H1 (cell line): Measurements from ENCODE around the gene OR13C4. TPM values are rescaled to one million over a fixed set of nuclear protein-coding genes. Genes with fewer than 3 reads are reported as not detected.

ENCODE experiments used
- CTCF ChIA-PET: fragments of 300-600 bp; sonication (Branson Sonifier 250); formaldehyde crosslinking; loops from one replicate; lab custom pipeline; 2021; ENCODE audit not compliant: partially characterized antibody; lab: Charles Lee
- POLR2A ChIA-PET: fragments of 300-600 bp; sonication (Branson Sonifier 250); formaldehyde crosslinking; loops from one replicate; lab custom pipeline; 2021; ENCODE audit warnings: inconsistent platforms; ENCODE audit not compliant: partially characterized antibody; lab: Charles Lee
- DNase-seq, 2 experiments: peaks; one replicate each; pipeline versions ENCODE4 v3.0.0 to v3.0.0-alpha.2; 2010 to 2022; ENCODE audit warnings: low spot score in 2 of 2, low read depth in 1 of 2, mixed read lengths in 1 of 2
- FAIRE-seq: peaks from 2 replicates; lab custom pipeline; 2011; peaks lifted over from hg19 to GRCh38; lab: Jason Lieb, UNC
- H2AFZ ChIP-seq: 2 replicates; pipeline ENCODE4 v1.8.1; 2012; ENCODE audit warnings: low read length, inconsistent platforms
- H2AK5ac ChIP-seq: 2 replicates; pipeline ENCODE4 v1.6.1; 2013; ENCODE audit warnings: low read depth, low read length
- H2BK120ac ChIP-seq: replicated peaks from 2 replicates; pipeline ENCODE3; 2013; ENCODE audit warnings: low read depth, low read length, inconsistent platforms
- H2BK12ac ChIP-seq: 2 replicates; pipeline ENCODE4 v1.6.1; 2013; ENCODE audit warnings: low read depth, low read length
- H2BK15ac ChIP-seq: 2 replicates; pipeline ENCODE4 v1.6.1; 2013; ENCODE audit warnings: low read length
- H2BK20ac ChIP-seq: 2 replicates; pipeline ENCODE4 v1.6.1; 2013; ENCODE audit warnings: low read length
- H2BK5ac ChIP-seq: 2 replicates; pipeline ENCODE4 v1.6.1; 2013; ENCODE audit warnings: low read depth, low read length
- H3K14ac ChIP-seq: 2 replicates; pipeline ENCODE4 v1.6.1; 2013; ENCODE audit warnings: inconsistent platforms; ENCODE audit not compliant: insufficient read length
- H3K18ac ChIP-seq: 2 replicates; pipeline ENCODE4 v1.6.1; 2013; ENCODE audit warnings: low read length; ENCODE audit errors: extremely low read depth
- H3K23ac ChIP-seq: 2 replicates; pipeline ENCODE4 v1.6.1; 2013; ENCODE audit warnings: inconsistent platforms; ENCODE audit not compliant: insufficient read length
- H3K23me2 ChIP-seq: 2 replicates; pipeline ENCODE4 v1.6.1; 2013; ENCODE audit warnings: low read depth, low read length
- H3K27ac ChIP-seq: 2 replicates; pipeline ENCODE4 v1.6.1; 2011; ENCODE audit warnings: low read depth, low read length, inconsistent platforms
- H3K27me3 ChIP-seq, 4 experiments: replicated peaks in 1 of 4; 1 replicate in 1 of 4; 2 replicates in 3 of 4; pipeline versions ENCODE4 v1.6.1 to v1.8.1; 2011 to 2013; ENCODE audit warnings: low read length in 3 of 4, mild to moderate bottlenecking in 3 of 4, inconsistent platforms in 2 of 4, mixed read lengths in 2 of 4, moderate library complexity in 1 of 4; ENCODE audit not compliant: control insufficient read depth in 3 of 4, insufficient read depth in 3 of 4; ENCODE audit errors: extremely low read depth in 1 of 4
- H3K36me3 ChIP-seq, 4 experiments: 2 replicates each; pipeline versions ENCODE4 v1.6.1 to v1.8.1; 2011 to 2013; ENCODE audit warnings: mild to moderate bottlenecking in 4 of 4, low read length in 3 of 4, moderate library complexity in 2 of 4, control low read depth in 1 of 4, inconsistent platforms in 1 of 4; ENCODE audit not compliant: insufficient read depth in 4 of 4, control insufficient read depth in 2 of 4
- H3K4ac ChIP-seq: replicated peaks from 2 replicates; pipeline ENCODE3; 2013; ENCODE audit warnings: low read length, low read depth, mixed read lengths, inconsistent platforms; ENCODE audit not compliant: insufficient read length
- H3K4me1 ChIP-seq, 4 experiments: replicated peaks in 1 of 4; 1 replicate in 1 of 4; 2 replicates in 3 of 4; pipeline versions ENCODE4 v1.6.1 to v1.8.1; 2011 to 2013; ENCODE audit warnings: low read length in 3 of 4, inconsistent platforms in 2 of 4, mixed read lengths in 1 of 4; ENCODE audit not compliant: insufficient read depth in 4 of 4, control insufficient read depth in 3 of 4
- H3K4me2 ChIP-seq, 2 experiments: 2 replicates each; pipeline versions ENCODE4 v1.6.1 to v1.8.1; 2011 to 2013; ENCODE audit warnings: low read depth in 2 of 2, low read length in 2 of 2, control low read depth in 1 of 2, inconsistent platforms in 1 of 2, mild to moderate bottlenecking in 1 of 2; ENCODE audit not compliant: insufficient read depth in 1 of 2
- H3K4me3 ChIP-seq, 4 experiments: fragments of 200-600, 300-600 bp in 1 of 4; sonication (generic), shearing (Covaris generic), sonication (Bioruptor Twin) in 1 of 4; 2 replicates each; pipeline versions ENCODE4 v1.5.1 to v1.8.1; 2011 to 2016; ENCODE audit warnings: low read length in 4 of 4, low read depth in 3 of 4, control low read depth in 2 of 4, inconsistent platforms in 2 of 4, mild to moderate bottlenecking in 2 of 4, mixed read lengths in 1 of 4, moderate library complexity in 1 of 4; ENCODE audit not compliant: insufficient read depth in 2 of 4; ENCODE audit errors: extremely low read depth in 1 of 4
- H3K56ac ChIP-seq: replicated peaks from 2 replicates; pipeline ENCODE3; 2013; ENCODE audit warnings: low read depth, mild to moderate bottlenecking, mixed read lengths, low read length, inconsistent platforms; ENCODE audit not compliant: insufficient read length
- H3K79me1 ChIP-seq: 2 replicates; pipeline ENCODE4 v1.6.1; 2013; ENCODE audit warnings: low read depth, low read length, control low read depth
- H3K79me2 ChIP-seq, 2 experiments: 2 replicates each; pipeline versions ENCODE4 v1.6.1 to v1.8.1; 2012 to 2013; ENCODE audit warnings: low read length in 2 of 2, mild to moderate bottlenecking in 2 of 2, inconsistent platforms in 1 of 2; ENCODE audit not compliant: insufficient read depth in 2 of 2, control insufficient read depth in 1 of 2
- H3K9ac ChIP-seq, 4 experiments: replicated peaks in 1 of 4; 1 replicate in 1 of 4; 2 replicates in 3 of 4; pipeline versions ENCODE4 v1.6.1 to v1.8.1; 2011 to 2013; ENCODE audit warnings: low read depth in 3 of 4, low read length in 3 of 4, control low read depth in 2 of 4, mild to moderate bottlenecking in 2 of 4, moderate library complexity in 2 of 4, inconsistent platforms in 1 of 4; ENCODE audit errors: extremely low read depth in 1 of 4
- H3K9me3 ChIP-seq, 2 experiments: 2 replicates each; pipeline versions ENCODE4 v1.6.1 to v1.8.1; 2012 to 2013; ENCODE audit warnings: mild to moderate bottlenecking in 2 of 2, moderate library complexity in 2 of 2, control low read depth in 1 of 2, inconsistent platforms in 1 of 2, low read depth in 1 of 2, low read length in 1 of 2, mixed read lengths in 1 of 2; ENCODE audit not compliant: insufficient read depth in 2 of 2
- H4K20me1 ChIP-seq, 2 experiments: replicated peaks in 1 of 2; 2 replicates each; pipeline versions ENCODE3 to v1.8.1; 2011 to 2013; ENCODE audit warnings: inconsistent platforms in 2 of 2, low read length in 2 of 2, mild to moderate bottlenecking in 1 of 2; ENCODE audit not compliant: insufficient read depth in 2 of 2, control insufficient read depth in 1 of 2
- H4K5ac ChIP-seq: 2 replicates; pipeline ENCODE4 v1.6.1; 2013; ENCODE audit warnings: low read length, low read depth, mixed read lengths, inconsistent platforms; ENCODE audit not compliant: insufficient read length
- H4K8ac ChIP-seq: 2 replicates; pipeline ENCODE4 v1.8.0; 2013; ENCODE audit warnings: mild to moderate bottlenecking, moderate library complexity, low read length, inconsistent platforms; ENCODE audit not compliant: insufficient read depth; ENCODE audit errors: extremely low read depth
- H4K91ac ChIP-seq: replicated peaks from 2 replicates; pipeline ENCODE3; 2013; ENCODE audit warnings: low read length, mixed read lengths, inconsistent platforms; ENCODE audit not compliant: insufficient read length
- ATF2 ChIP-seq: IDR thresholded peaks from 2 replicates; pipeline ENCODE4 v1.6.1; 2012; ENCODE audit warnings: low read length, inconsistent platforms
- CBX8 ChIP-seq: fragments of 300-800, 300-1000 bp; sonication (generic); IDR thresholded peaks from 2 replicates; pipeline ENCODE4 v1.7.1; 2016; ENCODE audit warnings: low read depth, low read length, borderline replicate concordance
- CTBP2 ChIP-seq: IDR thresholded peaks from 2 replicates; pipeline ENCODE4 v1.7.0; 2011; ENCODE audit warnings: borderline replicate concordance, mild to moderate bottlenecking, moderate library complexity, mixed read lengths, low read length; ENCODE audit not compliant: insufficient read depth, insufficient read length
- EZH2 ChIP-seq: fragments of 200-600 bp; sonication (generic); IDR thresholded peaks from 2 replicates; pipeline ENCODE4 v1.7.1; 2012; ENCODE audit warnings: low read depth, mild to moderate bottlenecking, moderate library complexity, low read length, inconsistent platforms; ENCODE audit not compliant: severe bottlenecking
- GTF2F1 ChIP-seq: IDR thresholded peaks from 2 replicates; pipeline ENCODE4 v1.6.1; 2012; ENCODE audit warnings: low read depth, low read length, improper control_type of control experiment, borderline replicate concordance
- HDAC2 ChIP-seq, 2 experiments: fragments of 300-600 bp in 1 of 2; sonication (generic) in 1 of 2; IDR thresholded peaks; 2 replicates each; pipeline ENCODE4 v1.6.1; 2011 to 2012; ENCODE audit warnings: low read depth in 2 of 2, low read length in 2 of 2, mild to moderate bottlenecking in 2 of 2, moderate library complexity in 2 of 2, borderline replicate concordance in 1 of 2, inconsistent platforms in 1 of 2
- RAD21 ChIP-seq, 2 experiments: IDR thresholded peaks in 1 of 2; conservative IDR thresholded peaks in 1 of 2; 2 replicates each; pipeline ENCODE4 v1.6.1; 2011; ENCODE audit warnings: low read depth in 2 of 2, low read length in 2 of 2, improper control_type of control experiment in 1 of 2, inconsistent platforms in 1 of 2, mild to moderate bottlenecking in 1 of 2, moderate library complexity in 1 of 2
- RNF2 ChIP-seq: fragments of 200-900, 300-1000 bp; sonication (generic); IDR thresholded peaks from 2 replicates; pipeline ENCODE4 v1.7.1; 2016; ENCODE audit warnings: borderline replicate concordance, low read depth, mild to moderate bottlenecking, antibody characterized with exemption, low read length; ENCODE audit not compliant: poor library complexity, severe bottlenecking; ENCODE audit errors: missing control alignments
- TAF1 ChIP-seq: IDR thresholded peaks from 2 replicates; pipeline ENCODE4 v1.6.1; 2011; ENCODE audit warnings: mild to moderate bottlenecking, low read depth, low read length
- WGBS, 2 experiments: shearing (Covaris generic) in 1 of 2; methylation state at CpG; one replicate each; pipeline versions ENCODE4 v1.1.6 to v1.1.7; 2013 to 2015; ENCODE audit warnings: low lambda C conversion rate in 2 of 2, mixed read lengths in 2 of 2, inconsistent platforms in 1 of 2, low coverage in 1 of 2, missing lambda C conversion rate in 1 of 2; ENCODE audit not compliant: insufficient replicate concordance in 2 of 2, insufficient coverage in 1 of 2, insufficient read length in 1 of 2; ENCODE audit errors: extremely low coverage in 1 of 2, missing lambda C conversion rate in 1 of 2; 5-methylcytosine and 5-hydroxymethylcytosine counted together
- polyA plus RNA-seq, 7 experiments: library from polyadenylated mRNA; depleted of rRNA in 3 of 7; stranded (reverse) in 5 of 7; unstranded in 2 of 7; fragments of >200 nt in 5 of 7; fragments of 200-250 nt in 2 of 7; gene quantifications; 1 replicate in 5 of 7; 2 replicates in 1 of 7; 4 replicates in 1 of 7; pipeline versions ENCODE4 v1.2.1 to v1.2.3, GENCODE V29; 2011 to 2013; ENCODE audit warnings: missing spikeins in 2 of 7, mixed read lengths in 2 of 7
- total RNA-seq: library from RNA; stranded (reverse); fragmentation: NEBNext Ultra II Directional; extraction: Animal tissue kit (Norgen Biotek cat#: 25700); gene quantifications from 2 replicates; pipeline ENCODE4 v1.2.1, GENCODE V29; 2021

Gene OR13C4
- total and polyA plus RNA-seq, 2 of the 8 experiments (the other 6 are each of a cell fraction or from before 2014, with no cell fraction given): not detected

- Histone ChIP-seq H2AK5ac (no peak overlapping the region), H2BK120ac (no peak overlapping the region), H2BK20ac (no peak overlapping the region), H3K79me1 (no peaks in the 10 kb centered on the region), H3K23me2 (no peaks in the 10 kb centered on the region), H3K14ac (no peak overlapping the region), H3K27ac (no peak overlapping the region), H3K36me3 (no peaks in the 10 kb centered on the region), H3K4ac (no peak overlapping the region), H4K5ac (no peak overlapping the region), H4K8ac (no peak overlapping the region), H3K9me3 (no peaks in the 10 kb centered on the region), H2BK5ac (no peak overlapping the region), H3K4me3 (no peak overlapping the region), H3K9ac (no peak overlapping the region), H3K27me3 (no peaks in the 10 kb centered on the region), H3K23ac (no peak overlapping the region), H3K79me2 (no peaks in the 10 kb centered on the region), H3K18ac (no peak overlapping the region), H4K20me1 (no peaks in the 10 kb centered on the region), H3K4me1 (no peaks in the 10 kb centered on the region), H3K4me2 (no peak overlapping the region), H2BK12ac (no peak overlapping the region), H2BK15ac (no peak overlapping the region), H4K91ac (no peak overlapping the region), H2AFZ (no peak overlapping the region), H3K56ac (no peak overlapping the region)
- ChIA-PET POLR2A (no interaction called here), CTCF (no interaction called here)
- 95% methylated on average over 1 of the region's 1 CpG; no CpG with 5 or more reads in 1 of the 2 experiments for WGBS, 2 experiments
- DNase-seq (no peak), FAIRE-seq (no peak)
- no peak for TF ChIP-seq HDAC2 (IDR thresholded peaks at IDR 0.05; ENCODE audit: borderline replicate concordance in 1 of 2, low read depth in 2 of 2, low read length in 2 of 2)
- no peak for TF ChIP-seq ATF2
- TF ChIP-seq GTF2F1: no peak
- no peak for TF ChIP-seq CBX8
- TF ChIP-seq RNF2: no peak
- no peak for TF ChIP-seq CTBP2
- TF ChIP-seq TAF1: no peak
- TF ChIP-seq EZH2: no peak
- no peak for TF ChIP-seq RAD21 (IDR thresholded peaks at IDR 0.05 in 1 of 2, conservative IDR thresholded peaks at IDR 0.05 in 1 of 2; ENCODE audit: low read depth in 2 of 2, low read length in 2 of 2)
These were observed 28.5 kb upstream of the OR13C4 start for GRCh38 chr9:104555521-104555920.
